Vagina (tissue), 2 donors: ENCODE measurements around the gene ANKUB1.

Source experiments
- POLR2A ChIP-seq, 2 donors: fragments of 450-650 bp; IDR thresholded peaks; one replicate each; pipeline ENCODE4 v1.6.1; 2017; ENCODE audit warnings: antibody characterized with exemption in 2 of 2, mild to moderate bottlenecking in 2 of 2, moderate library complexity in 2 of 2
- POLR2AphosphoS5 ChIP-seq, 2 donors: sonication (generic); formaldehyde crosslinking; IDR thresholded peaks; one replicate each; pipeline ENCODE4 v1.9.0; 2017; ENCODE audit warnings: antibody characterized with exemption in 2 of 2, mild to moderate bottlenecking in 2 of 2, low read depth in 1 of 2; ENCODE audit not compliant: insufficient read depth in 1 of 2
- TF ChIP-seq, protein P1 (sequence below), 3 experiments: fragments of 450-650 bp in 2 of 3; fragments of 200-600 bp in 1 of 3; sonication (generic) in 1 of 3; IDR thresholded peaks; one replicate each; pipeline ENCODE4 v1.5.1; 2017 to 2019; ENCODE audit warnings: antibody characterized with exemption in 3 of 3, mild to moderate bottlenecking in 2 of 3, moderate library complexity in 2 of 3

DNA sequence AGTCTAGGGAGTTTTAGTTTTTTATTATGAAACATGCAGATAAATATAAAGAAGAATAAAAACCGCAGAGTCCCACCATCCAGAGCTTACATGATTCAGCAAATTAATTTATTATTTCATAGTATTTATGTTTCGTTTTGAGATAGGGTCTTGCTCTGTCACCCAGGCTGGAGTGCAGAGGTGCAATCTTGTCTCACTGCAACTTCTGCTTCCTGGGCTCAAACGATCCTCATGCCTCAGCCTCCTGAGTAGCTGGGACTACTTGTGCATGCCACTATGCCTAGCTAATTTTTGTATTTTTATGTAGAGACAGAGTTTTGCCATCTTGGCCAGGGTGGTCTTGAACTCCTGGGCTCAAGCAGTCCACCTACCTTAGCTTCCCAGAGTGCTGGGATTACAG is 34.3 kb upstream of the ANKUB1 start:
- TF ChIP-seq, protein P1, sequence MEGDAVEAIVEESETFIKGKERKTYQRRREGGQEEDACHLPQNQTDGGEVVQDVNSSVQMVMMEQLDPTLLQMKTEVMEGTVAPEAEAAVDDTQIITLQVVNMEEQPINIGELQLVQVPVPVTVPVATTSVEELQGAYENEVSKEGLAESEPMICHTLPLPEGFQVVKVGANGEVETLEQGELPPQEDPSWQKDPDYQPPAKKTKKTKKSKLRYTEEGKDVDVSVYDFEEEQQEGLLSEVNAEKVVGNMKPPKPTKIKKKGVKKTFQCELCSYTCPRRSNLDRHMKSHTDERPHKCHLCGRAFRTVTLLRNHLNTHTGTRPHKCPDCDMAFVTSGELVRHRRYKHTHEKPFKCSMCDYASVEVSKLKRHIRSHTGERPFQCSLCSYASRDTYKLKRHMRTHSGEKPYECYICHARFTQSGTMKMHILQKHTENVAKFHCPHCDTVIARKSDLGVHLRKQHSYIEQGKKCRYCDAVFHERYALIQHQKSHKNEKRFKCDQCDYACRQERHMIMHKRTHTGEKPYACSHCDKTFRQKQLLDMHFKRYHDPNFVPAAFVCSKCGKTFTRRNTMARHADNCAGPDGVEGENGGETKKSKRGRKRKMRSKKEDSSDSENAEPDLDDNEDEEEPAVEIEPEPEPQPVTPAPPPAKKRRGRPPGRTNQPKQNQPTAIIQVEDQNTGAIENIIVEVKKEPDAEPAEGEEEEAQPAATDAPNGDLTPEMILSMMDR (IDR thresholded peaks at IDR 0.05) = no peak
- TF ChIP-seq POLR2AphosphoS5 (IDR thresholded peaks at IDR 0.05; ENCODE audit: insufficient read depth in 1 of 2, low read depth in 1 of 2) = no peak
- TF ChIP-seq POLR2A (IDR thresholded peaks at IDR 0.05) = no peak
